ENCODE data around the gene RALGPS1. TPM values are rescaled to one million over a fixed set of nuclear protein-coding genes. Genes with fewer than 3 reads are reported as not detected.

The RALGPS1 gene
- polyA plus RNA-seq, 3 donors: 0.60 to 4.6 (median 1.3) TPM

DNA sequence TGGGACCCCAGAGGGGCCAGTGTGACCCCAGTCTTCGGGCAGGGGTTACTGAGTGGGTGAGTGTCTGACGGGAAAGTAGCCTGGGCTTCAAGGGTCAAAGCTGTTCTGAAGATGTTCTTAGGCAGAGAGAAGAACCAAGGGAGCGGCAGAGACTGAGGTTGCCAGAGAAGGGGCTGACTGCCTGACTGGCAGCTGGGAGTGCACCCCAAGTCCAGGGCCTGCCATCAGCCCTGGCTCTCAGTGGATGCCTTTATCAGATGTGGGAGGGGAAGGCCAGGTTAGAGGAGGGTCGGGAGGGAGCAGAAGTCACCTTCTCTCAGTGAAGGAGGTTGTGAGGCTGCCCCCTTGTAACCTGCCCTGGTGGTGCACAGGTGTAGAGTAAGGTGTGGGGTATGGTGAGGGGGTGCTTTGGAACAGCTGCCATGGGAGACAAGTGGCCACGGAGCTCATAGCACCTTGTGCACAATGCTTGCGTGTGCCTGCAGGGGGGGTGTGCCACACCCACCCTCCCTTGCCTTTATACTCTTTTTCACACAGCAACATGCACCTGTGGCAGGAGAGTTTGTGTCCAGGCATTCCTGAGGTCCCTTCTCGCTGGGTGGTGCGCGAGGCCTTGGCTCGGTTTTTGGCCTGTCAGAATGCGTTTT lies 18.9 kb downstream of the RALGPS1 start:
- TF ChIP-seq, protein P1, sequence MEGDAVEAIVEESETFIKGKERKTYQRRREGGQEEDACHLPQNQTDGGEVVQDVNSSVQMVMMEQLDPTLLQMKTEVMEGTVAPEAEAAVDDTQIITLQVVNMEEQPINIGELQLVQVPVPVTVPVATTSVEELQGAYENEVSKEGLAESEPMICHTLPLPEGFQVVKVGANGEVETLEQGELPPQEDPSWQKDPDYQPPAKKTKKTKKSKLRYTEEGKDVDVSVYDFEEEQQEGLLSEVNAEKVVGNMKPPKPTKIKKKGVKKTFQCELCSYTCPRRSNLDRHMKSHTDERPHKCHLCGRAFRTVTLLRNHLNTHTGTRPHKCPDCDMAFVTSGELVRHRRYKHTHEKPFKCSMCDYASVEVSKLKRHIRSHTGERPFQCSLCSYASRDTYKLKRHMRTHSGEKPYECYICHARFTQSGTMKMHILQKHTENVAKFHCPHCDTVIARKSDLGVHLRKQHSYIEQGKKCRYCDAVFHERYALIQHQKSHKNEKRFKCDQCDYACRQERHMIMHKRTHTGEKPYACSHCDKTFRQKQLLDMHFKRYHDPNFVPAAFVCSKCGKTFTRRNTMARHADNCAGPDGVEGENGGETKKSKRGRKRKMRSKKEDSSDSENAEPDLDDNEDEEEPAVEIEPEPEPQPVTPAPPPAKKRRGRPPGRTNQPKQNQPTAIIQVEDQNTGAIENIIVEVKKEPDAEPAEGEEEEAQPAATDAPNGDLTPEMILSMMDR (IDR thresholded peaks at IDR 0.05): no peak
- Histone ChIP-seq H3K27ac (ENCODE audit: low read depth in 1 of 2, low read length in 2 of 2) (no peak overlapping the region), H3K36me3 (replicated peaks in 1 of 2; ENCODE audit: control insufficient read depth in 1 of 2, insufficient read depth in 2 of 2, low read length in 2 of 2) (no peaks in the 10 kb centered on the region), H3K27me3 (ENCODE audit: control insufficient read depth in 2 of 2, insufficient read depth in 2 of 2, low read length in 2 of 2) (no peaks in the 10 kb centered on the region), H3K9me3 (replicated peaks in 1 of 2; ENCODE audit: control insufficient read depth in 1 of 2, insufficient read depth in 1 of 2, low read length in 2 of 2) (no peaks in the 10 kb centered on the region), H3K4me3 (replicated peaks in 1 of 3; ENCODE audit: low read depth in 2 of 3, low read length in 3 of 3) (no peak overlapping the region), H3K4me1 (ENCODE audit: control insufficient read depth in 1 of 2, insufficient read depth in 2 of 2, low read length in 2 of 2) (no peaks in the 10 kb centered on the region), H3K79me2 (ENCODE audit: insufficient read depth, low read length) (no peaks in the 10 kb centered on the region), H2AFZ (ENCODE audit: insufficient read depth, low read depth, low read length, poor library complexity, severe bottlenecking) (no peak overlapping the region), H3K9ac (ENCODE audit: insufficient read depth, low read length, poor library complexity, severe bottlenecking) (no peak overlapping the region), H4K20me1 (ENCODE audit: insufficient read depth, low read length) (no peaks in the 10 kb centered on the region), H3K4me2 (replicated peaks; ENCODE audit: extremely low read depth, low read length, poor library complexity, severe bottlenecking) (no peak overlapping the region)
- Mint-ChIP-seq H3K4me3 (no peak overlapping the region), H3K27ac (no peak overlapping the region), H3K9me3 (peaks cover 0 to 8% (median 0%) of the 10 kb centered on the region in 7 donors), H3K36me3 (no peaks in the 10 kb centered on the region), H3K4me1 (no peaks in the 10 kb centered on the region), H3K27me3 (ENCODE audit: low read depth in 3 of 3) (peaks cover 0 to 10% (median 6%) of the 10 kb centered on the region in 3 donors)
- 94% methylated on average over 8 of the region's 11 CpGs for WGBS (ENCODE audit: insufficient coverage)
- DNase-seq: no peak
- intact Hi-C loops (cut with micrococcal nuclease): no loop called here

DNA sequence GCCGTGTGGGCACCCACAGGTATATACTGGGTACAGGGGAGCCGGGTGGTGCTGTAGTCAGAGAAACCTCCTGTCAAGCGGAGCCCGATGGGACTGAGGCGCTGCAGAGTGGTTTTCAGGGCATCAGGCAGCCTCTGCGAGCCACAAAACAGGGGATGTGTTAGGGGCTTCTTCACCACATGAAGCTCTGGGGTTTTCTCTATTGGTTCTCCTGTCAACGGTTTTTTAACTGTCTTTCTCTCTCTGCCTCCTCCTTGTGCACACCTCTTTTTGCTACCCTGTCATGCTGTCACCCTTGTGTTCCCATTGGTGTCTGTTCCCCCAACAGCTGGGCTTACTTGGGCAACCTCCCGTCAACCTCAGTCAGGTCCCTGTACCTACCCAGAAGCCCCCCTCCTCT lies 19.9 kb downstream of the RALGPS1 start:
- Histone ChIP-seq H3K4me2 (replicated peaks; ENCODE audit: extremely low read depth, low read length, poor library complexity, severe bottlenecking) (no peak overlapping the region), H3K27me3 (ENCODE audit: control insufficient read depth in 2 of 2, insufficient read depth in 2 of 2, low read length in 2 of 2) (no peaks in the 10 kb centered on the region), H3K4me3 (replicated peaks in 1 of 3; ENCODE audit: low read depth in 2 of 3, low read length in 3 of 3) (no peak overlapping the region), H2AFZ (ENCODE audit: insufficient read depth, low read depth, low read length, poor library complexity, severe bottlenecking) (no peak overlapping the region), H3K9ac (ENCODE audit: insufficient read depth, low read length, poor library complexity, severe bottlenecking) (no peak overlapping the region), H3K27ac (ENCODE audit: low read depth in 1 of 2, low read length in 2 of 2) (no peak overlapping the region), H3K4me1 (ENCODE audit: control insufficient read depth in 1 of 2, insufficient read depth in 2 of 2, low read length in 2 of 2) (no peaks in the 10 kb centered on the region), H3K36me3 (replicated peaks in 1 of 2; ENCODE audit: control insufficient read depth in 1 of 2, insufficient read depth in 2 of 2, low read length in 2 of 2) (no peaks in the 10 kb centered on the region), H3K9me3 (replicated peaks in 1 of 2; ENCODE audit: control insufficient read depth in 1 of 2, insufficient read depth in 1 of 2, low read length in 2 of 2) (no peaks in the 10 kb centered on the region), H3K79me2 (ENCODE audit: insufficient read depth, low read length) (no peaks in the 10 kb centered on the region), H4K20me1 (ENCODE audit: insufficient read depth, low read length) (no peaks in the 10 kb centered on the region)
- peaks cover 2 to 15% (median 7%) of the 10 kb centered on the region in 3 donors for H3K27me3 Mint-ChIP-seq (ENCODE audit: low read depth in 3 of 3)
- H3K27ac Mint-ChIP-seq: peak overlapping the region in 2 of 7 donors; percentile 27 to 68
- H3K36me3 Mint-ChIP-seq: no peaks in the 10 kb centered on the region
- H3K4me3 Mint-ChIP-seq: no peak overlapping the region
- WGBS (ENCODE audit: insufficient coverage): 96% methylated on average over 7 of the region's 8 CpGs
- intact Hi-C loops (cut with micrococcal nuclease): no loop called here
- DNase-seq: no peak
- peaks cover 0 to 8% (median 0%) of the 10 kb centered on the region in 7 donors for H3K9me3 Mint-ChIP-seq
- H3K4me1 Mint-ChIP-seq: no peaks in the 10 kb centered on the region
- TF ChIP-seq, protein P1 (IDR thresholded peaks at IDR 0.05): no peak

Measured in CD14-positive monocyte (primary cell).